ENCODE results near the gene PGBD2.
"Not testable (repeated sequence)": the region's sequence is repeated elsewhere in the genome, so short reads cannot be mapped to it uniquely, and the experiment has no call there.

DNA sequence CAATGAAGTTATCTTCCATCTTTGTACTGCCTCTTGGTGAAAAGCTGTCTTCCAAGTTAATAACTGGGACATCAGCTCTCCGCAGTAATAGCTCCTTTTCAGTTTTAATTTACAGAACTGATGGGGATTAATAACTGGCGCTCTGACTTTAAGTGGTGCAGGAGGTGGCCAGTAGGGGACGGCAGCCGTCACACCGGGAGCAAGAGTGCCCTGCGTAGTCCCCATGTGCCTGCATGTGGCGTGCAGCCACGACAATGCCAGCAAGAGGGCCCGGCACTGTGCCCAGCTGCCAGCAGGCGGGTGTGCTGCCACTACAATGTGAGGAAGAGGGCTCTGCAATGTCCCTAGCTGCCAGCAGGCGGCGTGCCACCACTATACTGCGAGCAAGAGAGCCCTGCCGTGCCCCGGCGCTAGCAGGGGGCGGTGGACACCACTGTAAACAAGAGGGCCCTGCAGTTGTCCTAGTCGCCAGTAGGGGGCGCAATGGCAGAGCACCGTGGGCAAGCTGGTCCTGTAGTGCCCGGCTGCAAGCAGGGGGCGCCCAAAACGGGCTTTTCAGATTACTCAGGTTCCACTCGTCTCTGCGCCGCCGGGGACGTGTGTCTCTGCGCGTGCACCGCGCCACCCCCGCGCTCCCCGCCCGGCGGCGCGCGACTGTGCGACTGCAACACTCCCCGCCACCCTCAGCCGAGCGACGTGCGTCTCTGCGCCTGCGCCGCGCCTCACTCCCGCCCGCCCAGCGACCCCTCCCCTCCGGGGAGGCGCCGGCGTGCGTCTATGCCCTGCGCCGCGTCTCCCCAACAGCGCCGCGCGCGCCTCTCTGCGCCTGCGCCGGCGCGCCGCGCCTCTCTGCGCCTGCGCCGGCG lies 38.3 kb downstream of the PGBD2 start:
- TF ChIP-seq CTCF (IDR thresholded peaks at IDR 0.05); ZFX (IDR thresholded peaks at IDR 0.05; ENCODE audit: borderline replicate concordance): not testable (repeated sequence)
